ENCODE measurements around the gene NRXN3. TPM values are rescaled to one million over a fixed set of nuclear protein-coding genes. Genes with fewer than 3 reads are reported as not detected.

NRXN3 gene
- total and polyA plus RNA-seq, 2 experiments from 2014 or later, result 1.0 to 1.8 TPM

- Histone ChIP-seq H3K27me3 (ENCODE audit: insufficient read depth) (no peaks in the 10 kb centered on the region), H3K36me3 (ENCODE audit: insufficient read depth) (no peaks in the 10 kb centered on the region), H4K20me1 (replicated peaks; ENCODE audit: insufficient read depth) (no peaks in the 10 kb centered on the region), H3K27ac (ENCODE audit: low read depth) (no peak overlapping the region), H3K9me2 (ENCODE audit: insufficient read depth) (no peaks in the 10 kb centered on the region), H3F3A (replicated peaks; ENCODE audit: low read depth) (no peaks in the 10 kb centered on the region), H2AFZ (no peak overlapping the region), H3K4me1 (ENCODE audit: insufficient read depth) (0 out of 2 replicates have a peak, but pooled peaks cover 3% of the 10 kb centered on the region), H3K4me2 (no peak overlapping the region), H3K4me3 (no peak overlapping the region), H3K79me2 (replicated peaks; ENCODE audit: insufficient read depth) (no peaks in the 10 kb centered on the region)
- H3K27me3 Mint-ChIP-seq (ENCODE audit: insufficient read depth, low read depth, poor library complexity), result no peaks in the 10 kb centered on the region
- peaks cover 7% of the 10 kb centered on the region; the same call in 2 of the 3 replicates for H3K4me1 Mint-ChIP-seq
- H3K36me3 Mint-ChIP-seq (ENCODE audit: low read depth), result no peaks in the 10 kb centered on the region
- ATAC-seq (no peak), DNase-seq (ENCODE audit: low spot score) (no peak)
- no peak for TF ChIP-seq POLR2AphosphoS5 (IDR thresholded peaks at IDR 0.05; ENCODE audit: low read depth)
- no peak for TF ChIP-seq REST (IDR thresholded peaks at IDR 0.05; ENCODE audit: unreplicated experiment)
- no peak for TF ChIP-seq JUNB (IDR thresholded peaks at IDR 0.05; ENCODE audit: unreplicated experiment)
- no peak for TF ChIP-seq EZH2 (IDR thresholded peaks at IDR 0.05; ENCODE audit: low read depth, unreplicated experiment)
- TF ChIP-seq ZNF331 (CRISPR knock-in tag; IDR thresholded peaks at IDR 0.05; ENCODE audit: low read depth), result no peak
- TF ChIP-seq STAT1 (IDR thresholded peaks at IDR 0.05; ENCODE audit: unreplicated experiment), result no peak
- TF ChIP-seq ETS1 (IDR thresholded peaks at IDR 0.05), result no peak
- no peak for TF ChIP-seq ZNF114 (CRISPR knock-in tag; IDR thresholded peaks at IDR 0.05)
- TF ChIP-seq NANOG (IDR thresholded peaks at IDR 0.05; ENCODE audit: borderline replicate concordance), result no peak
- no peak overlapping the region for H3K4me3 Mint-ChIP-seq
- no peak overlapping the region for H3K27ac Mint-ChIP-seq
- H3K9me3 Mint-ChIP-seq, result no peaks in the 10 kb centered on the region
Observed at GRCh38 chr14:79413734-79414428, 1243.7 kb downstream of the NRXN3 start.

GRCh38 chr14:79415726-79416125, 1245.6 kb downstream of the NRXN3 start:
- DNase-seq (ENCODE audit: low spot score) (no peak), ATAC-seq (no peak)
- Histone ChIP-seq H3K79me2 (replicated peaks; ENCODE audit: insufficient read depth) (no peaks in the 10 kb centered on the region), H3K4me2 (no peak overlapping the region), H3K4me3 (no peak overlapping the region), H3F3A (replicated peaks; ENCODE audit: low read depth) (no peaks in the 10 kb centered on the region), H3K27me3 (ENCODE audit: insufficient read depth) (no peaks in the 10 kb centered on the region), H3K36me3 (ENCODE audit: insufficient read depth) (no peaks in the 10 kb centered on the region), H2AFZ (no peak overlapping the region), H3K27ac (ENCODE audit: low read depth) (no peak overlapping the region), H4K20me1 (replicated peaks; ENCODE audit: insufficient read depth) (no peaks in the 10 kb centered on the region), H3K9me2 (ENCODE audit: insufficient read depth) (no peaks in the 10 kb centered on the region), H3K4me1 (ENCODE audit: insufficient read depth) (no peaks in the 10 kb centered on the region)
- Mint-ChIP-seq H3K36me3 (ENCODE audit: low read depth) (no peaks in the 10 kb centered on the region), H3K4me3 (no peak overlapping the region), H3K9me3 (no peaks in the 10 kb centered on the region), H3K27ac (no peak overlapping the region), H3K27me3 (ENCODE audit: insufficient read depth, low read depth, poor library complexity) (no peaks in the 10 kb centered on the region), H3K4me1 (peaks cover 6% of the 10 kb centered on the region; the same call in 2 of the 3 replicates)
- TF ChIP-seq ETS1 (IDR thresholded peaks at IDR 0.05) (no peak), EZH2phosphoT487 (IDR thresholded peaks at IDR 0.05; ENCODE audit: unreplicated experiment) (no peak), REST (IDR thresholded peaks at IDR 0.05; ENCODE audit: unreplicated experiment) (no peak), ZNF114 (CRISPR knock-in tag; IDR thresholded peaks at IDR 0.05) (no peak), EZH2 (IDR thresholded peaks at IDR 0.05; ENCODE audit: low read depth, unreplicated experiment) (no peak)

Data from GM23338 (cell line).